Activated CD8-positive, alpha-beta T cell treated with anti-CD3 and anti-CD28 coated beads for 36 hours (primary cell): ENCODE data around the gene SAMD9. TPM values are rescaled to one million over a fixed set of nuclear protein-coding genes. Genes with fewer than 3 reads are reported as not detected.
"Not testable (repeated sequence)": the region's sequence is repeated elsewhere in the genome, so short reads cannot be mapped to it uniquely, and the experiment has no call there.

ENCODE experiments used
- ATAC-seq: fragments of 200-7000 bp; cut with Tn5 transposase; one replicate; pipeline ENCODE4 v1.10.0; 2021; ENCODE audit warnings: mild to moderate bottlenecking, moderate library complexity
- CTCF ChIA-PET: fragments of 350-600 bp; sonication (Branson Sonifier 250); formaldehyde crosslinking; loops from one replicate; lab custom pipeline; 2021; ENCODE audit warnings: antibody characterized with exemption; lab: Charles Lee
- POLR2A ChIA-PET: fragments of 350-600 bp; sonication (Branson Sonifier 250); formaldehyde crosslinking; loops from one replicate; lab custom pipeline; 2021; ENCODE audit warnings: antibody characterized with exemption; lab: Charles Lee
- DNase-seq: peaks from one replicate; pipeline ENCODE4 v3.0.0-alpha.2; 2020
- H3K27ac Mint-ChIP-seq: one replicate; pipeline ENCODE4 v1.8.0; 2021; ENCODE audit warnings: mild to moderate bottlenecking, mixed read lengths
- H3K27me3 Mint-ChIP-seq: one replicate; pipeline ENCODE4 v1.8.0; 2021; ENCODE audit warnings: mixed read lengths
- H3K36me3 Mint-ChIP-seq: one replicate; pipeline ENCODE4 v1.8.0; 2021; ENCODE audit warnings: low read depth, mixed read lengths
- H3K4me1 Mint-ChIP-seq: one replicate; pipeline ENCODE4 v1.8.0; 2021; ENCODE audit warnings: low read depth, mixed read lengths
- H3K4me3 Mint-ChIP-seq: one replicate; pipeline ENCODE4 v1.8.0; 2021; ENCODE audit warnings: mild to moderate bottlenecking, moderate library complexity, mixed read lengths
- H3K9me3 Mint-ChIP-seq: one replicate; pipeline ENCODE4 v1.8.0; 2021; ENCODE audit warnings: mixed read lengths
- CTCF ChIP-seq: fragments of 200-600 bp; IDR thresholded peaks from one replicate; pipeline ENCODE4 v1.8.0; 2022; ENCODE audit warnings: antibody characterized with exemption, mild to moderate bottlenecking
- intact Hi-C: fragments of 100-400 bp; cut with micrococcal nuclease; formaldehyde crosslinking; loops from one replicate; pipeline ENCODE4 v1.10.0; 2022
- total RNA-seq, 2 experiments: library from RNA; stranded (reverse); gene quantifications; one replicate each; pipeline ENCODE4 v1.2.3, GENCODE V29; 2021

Gene SAMD9
- total RNA-seq, 2 experiments from 2014 or later: 13.6 to 14.6 TPM

GRCh38 chr7:93108003-93108402 is 9.8 kb downstream of the SAMD9 start:
- Mint-ChIP-seq H3K4me3 (no peak overlapping the region), H3K4me1 (peaks cover 14% of the 10 kb centered on the region), H3K27ac (no peak overlapping the region), H3K27me3 (no peaks in the 10 kb centered on the region), H3K36me3 (peaks cover 94% of the 10 kb centered on the region), H3K9me3 (peaks cover 65% of the 10 kb centered on the region)
- intact Hi-C loops: no loop called here
- ATAC-seq (no peak), DNase-seq (no peak)
- ChIA-PET POLR2A (interaction anchor here (1.0 kb wide), 1 partner anchor 11 kb away, joined by 3 read pairs; no protein-coding TSS in a partner anchor), CTCF (no interaction called here)
- no peak for TF ChIP-seq CTCF

GRCh38 chr7:93097388-93097787 is 20.4 kb downstream of the SAMD9 start:
- CTCF ChIA-PET: no interaction called here
- POLR2A ChIA-PET: no interaction called here

GRCh38 chr7:93092757-93093370 is 24.9 kb downstream of the SAMD9 start:
- Mint-ChIP-seq H3K9me3 (peaks cover 13% of the 10 kb centered on the region), H3K4me1 (no peaks in the 10 kb centered on the region), H3K4me3 (no peak overlapping the region), H3K27me3 (peaks cover 8% of the 10 kb centered on the region), H3K27ac (no peak overlapping the region), H3K36me3 (no peaks in the 10 kb centered on the region)
- DNase-seq (peak; percentile 7), ATAC-seq (no peak)
- ChIA-PET POLR2A (no interaction called here), CTCF (interaction anchor here (1.2 to 3.6 kb wide), 2 partner anchors 17 to 136 kb away, joined by 3 to 28 read pairs; no protein-coding TSS in a partner anchor)
- peak; percentile 35 for TF ChIP-seq CTCF
- intact Hi-C loops: loop anchor here (5.0 kb wide), 1 partner anchor 134 kb away; the partner anchor contains the start of gene HEPACAM2

More at GRCh38 chr7:93097388-93097787, 20.4 kb downstream of the SAMD9 start:
- Mint-ChIP-seq H3K4me1 (no peaks in the 10 kb centered on the region), H3K9me3 (peaks cover 27% of the 10 kb centered on the region), H3K36me3 (peaks cover under 1% of the 10 kb centered on the region), H3K27ac (no peak overlapping the region), H3K27me3 (no peaks in the 10 kb centered on the region), H3K4me3 (no peak overlapping the region)
- intact Hi-C loops: no loop called here
- TF ChIP-seq CTCF: no peak
- DNase-seq (no peak), ATAC-seq (no peak)

GRCh38 chr7:93073357-93073756 is 44.4 kb downstream of the SAMD9 start:
- POLR2A ChIA-PET, H3K4me3 Mint-ChIP-seq, H3K27ac Mint-ChIP-seq, ATAC-seq, DNase-seq, intact Hi-C loops, H3K9me3 Mint-ChIP-seq, CTCF ChIA-PET, H3K4me1 Mint-ChIP-seq, H3K36me3 Mint-ChIP-seq: not testable (repeated sequence)
- peaks cover 14% of the 10 kb centered on the region for H3K27me3 Mint-ChIP-seq

GRCh38 chr7:93062599-93062998 is 55.2 kb downstream of the SAMD9 start:
- Mint-ChIP-seq H3K36me3 (no peaks in the 10 kb centered on the region), H3K4me1 (no peaks in the 10 kb centered on the region), H3K27me3 (peaks cover 7% of the 10 kb centered on the region), H3K4me3 (no peak overlapping the region), H3K27ac (no peak overlapping the region), H3K9me3 (no peaks in the 10 kb centered on the region)
- ChIA-PET CTCF (interaction anchor here (1.1 to 1.2 kb wide), 2 partner anchors 169 to 225 kb away, joined by 3 read pairs; partner anchors contain the start of gene VPS50), POLR2A (no interaction called here)
- DNase-seq (no peak), ATAC-seq (no peak)
- intact Hi-C loops: no loop called here
- no peak for TF ChIP-seq CTCF
